Loucy (cell line): ENCODE measurements around the gene CPA1.

ENCODE experiments used
- H2AFZ ChIP-seq: fragments of 200-600 bp; sonication (generic); 2 replicates; pipeline ENCODE4 v1.6.0; 2016; ENCODE audit warnings: antibody characterized with exemption, mild to moderate bottlenecking, low read length, moderate library complexity
- H3F3A ChIP-seq: fragments of 200-600 bp; 2 replicates; pipeline ENCODE4 v1.6.0; 2016; ENCODE audit warnings: antibody characterized with exemption, low read depth, mild to moderate bottlenecking
- H3K27me3 ChIP-seq: fragments of 200-600 bp; sonication (generic); 2 replicates; pipeline ENCODE4 v1.6.1; 2014; ENCODE audit warnings: low read length, mild to moderate bottlenecking; ENCODE audit not compliant: insufficient read depth, poor library complexity, severe bottlenecking
- H3K36me3 ChIP-seq: fragments of 200-600 bp; sonication (generic); 2 replicates; pipeline ENCODE4 v1.6.1; 2016; ENCODE audit warnings: low read length; ENCODE audit not compliant: insufficient read depth
- H3K4me1 ChIP-seq: fragments of 200-600 bp; sonication (generic); 2 replicates; pipeline ENCODE4 v1.5.1; 2014; ENCODE audit warnings: low read length, mild to moderate bottlenecking; ENCODE audit not compliant: insufficient read depth, poor library complexity, severe bottlenecking
- H3K4me2 ChIP-seq: fragments of 200-600 bp; sonication (generic); 2 replicates; pipeline ENCODE4 v1.6.0; 2014; ENCODE audit warnings: antibody characterized with exemption, low read length, low read depth, mild to moderate bottlenecking; ENCODE audit not compliant: poor library complexity, severe bottlenecking
- H3K4me3 ChIP-seq: fragments of 200-600 bp; sonication (generic); 2 replicates; pipeline ENCODE4 v1.5.1; 2014; ENCODE audit warnings: low read length, mild to moderate bottlenecking, mixed read lengths; ENCODE audit not compliant: poor library complexity, severe bottlenecking
- H3K79me2 ChIP-seq: fragments of 200-600 bp; sonication (generic); 2 replicates; pipeline ENCODE4 v1.6.1; 2014; ENCODE audit warnings: low read length; ENCODE audit not compliant: insufficient read depth
- H3K9ac ChIP-seq: fragments of 200-600 bp; sonication (generic); 2 replicates; pipeline ENCODE4 v1.6.0; 2014; ENCODE audit warnings: mild to moderate bottlenecking, low read depth, low read length, moderate library complexity; ENCODE audit not compliant: poor library complexity, severe bottlenecking
- H3K9me2 ChIP-seq: fragments of 200-600 bp; sonication (generic); replicated peaks from 2 replicates; pipeline ENCODE4 v1.6.1; 2016; ENCODE audit warnings: low read depth, low read length, mixed read lengths
- H3K9me3 ChIP-seq: fragments of 200-600 bp; sonication (generic); 2 replicates; pipeline ENCODE4 v1.6.1; 2014; ENCODE audit warnings: mild to moderate bottlenecking, antibody characterized with exemption, low read length, low read depth; ENCODE audit not compliant: insufficient read depth
- H4K20me1 ChIP-seq: fragments of 200-600 bp; sonication (generic); 2 replicates; pipeline ENCODE4 v1.6.0; 2014; ENCODE audit warnings: antibody characterized with exemption, low read length, mild to moderate bottlenecking; ENCODE audit not compliant: insufficient read depth, poor library complexity, severe bottlenecking
- EZH2phosphoT487 ChIP-seq: fragments of 200-600 bp; IDR thresholded peaks from 2 replicates; pipeline ENCODE4 v1.6.1; 2018; ENCODE audit warnings: antibody characterized with exemption, mild to moderate bottlenecking, moderate library complexity, borderline replicate concordance
- TF ChIP-seq, protein P1 (sequence below): fragments of 200-600 bp; sonication (generic); conservative IDR thresholded peaks from 2 replicates; pipeline ENCODE4 v1.5.1; 2014; ENCODE audit warnings: mild to moderate bottlenecking, antibody characterized with exemption, low read length

CPA1 gene

DNA sequence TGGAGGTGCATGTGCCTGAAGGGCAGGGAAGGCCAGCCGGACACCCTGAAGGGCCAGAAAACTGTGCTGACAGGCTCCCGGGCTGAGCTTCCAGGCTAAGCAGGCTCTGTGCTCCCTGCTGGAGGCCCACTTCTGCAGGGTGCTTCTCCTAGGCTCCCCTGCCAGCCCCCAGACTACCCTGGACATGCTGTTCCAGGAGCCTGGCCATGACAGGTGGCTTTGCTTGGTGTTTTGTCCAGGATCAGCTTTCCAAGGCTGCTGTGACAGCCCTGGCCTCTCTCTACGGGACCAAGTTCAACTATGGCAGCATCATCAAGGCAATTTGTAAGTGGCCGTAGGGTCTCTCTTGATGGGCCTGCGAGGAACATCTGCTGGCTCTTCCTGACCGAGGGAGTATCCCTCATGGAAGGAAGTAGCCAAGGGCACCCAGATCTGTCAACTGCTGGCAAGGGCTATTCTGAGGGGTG lies 5.3 kb downstream of the CPA1 start:
- Histone ChIP-seq H3K79me2 (no peaks in the 10 kb centered on the region), H4K20me1 (no peaks in the 10 kb centered on the region), H3K27me3 (no peaks in the 10 kb centered on the region), H3K9me3 (no peaks in the 10 kb centered on the region), H2AFZ (no peak overlapping the region), H3K4me3 (no peak overlapping the region), H3K9me2 (no peaks in the 10 kb centered on the region), H3K9ac (no peak overlapping the region), H3K4me1 (no peaks in the 10 kb centered on the region), H3K36me3 (no peaks in the 10 kb centered on the region), H3K4me2 (no peak overlapping the region), H3F3A (no peaks in the 10 kb centered on the region)
- no peak for TF ChIP-seq EZH2phosphoT487
- TF ChIP-seq, protein P1, sequence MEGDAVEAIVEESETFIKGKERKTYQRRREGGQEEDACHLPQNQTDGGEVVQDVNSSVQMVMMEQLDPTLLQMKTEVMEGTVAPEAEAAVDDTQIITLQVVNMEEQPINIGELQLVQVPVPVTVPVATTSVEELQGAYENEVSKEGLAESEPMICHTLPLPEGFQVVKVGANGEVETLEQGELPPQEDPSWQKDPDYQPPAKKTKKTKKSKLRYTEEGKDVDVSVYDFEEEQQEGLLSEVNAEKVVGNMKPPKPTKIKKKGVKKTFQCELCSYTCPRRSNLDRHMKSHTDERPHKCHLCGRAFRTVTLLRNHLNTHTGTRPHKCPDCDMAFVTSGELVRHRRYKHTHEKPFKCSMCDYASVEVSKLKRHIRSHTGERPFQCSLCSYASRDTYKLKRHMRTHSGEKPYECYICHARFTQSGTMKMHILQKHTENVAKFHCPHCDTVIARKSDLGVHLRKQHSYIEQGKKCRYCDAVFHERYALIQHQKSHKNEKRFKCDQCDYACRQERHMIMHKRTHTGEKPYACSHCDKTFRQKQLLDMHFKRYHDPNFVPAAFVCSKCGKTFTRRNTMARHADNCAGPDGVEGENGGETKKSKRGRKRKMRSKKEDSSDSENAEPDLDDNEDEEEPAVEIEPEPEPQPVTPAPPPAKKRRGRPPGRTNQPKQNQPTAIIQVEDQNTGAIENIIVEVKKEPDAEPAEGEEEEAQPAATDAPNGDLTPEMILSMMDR = no peak

DNA sequence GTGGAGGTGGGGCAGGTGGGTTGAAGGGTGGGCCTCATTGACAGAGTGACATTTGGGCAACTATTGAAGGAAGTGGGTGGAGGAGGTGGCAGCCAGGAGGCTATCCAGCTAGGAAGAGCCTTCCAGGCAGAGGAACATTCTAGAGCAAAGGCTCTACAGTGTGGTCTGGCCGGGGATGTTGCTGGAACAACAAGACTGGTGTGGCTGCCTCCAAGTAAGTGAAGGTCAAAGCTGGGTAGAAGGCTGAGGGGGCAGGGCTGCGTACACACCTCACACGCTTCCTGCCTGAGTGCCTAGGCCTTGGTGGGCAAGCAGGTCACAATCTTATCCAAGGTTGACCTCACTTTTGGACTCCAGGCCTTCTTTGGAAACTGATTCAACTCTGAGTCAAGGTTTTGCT lies 6.6 kb downstream of the CPA1 start:
- no peaks in the 10 kb centered on the region for H3K79me2 ChIP-seq
- H4K20me1 ChIP-seq = no peaks in the 10 kb centered on the region
- no peak overlapping the region for H3K9ac ChIP-seq
- H3K9me2 ChIP-seq = no peaks in the 10 kb centered on the region
- no peaks in the 10 kb centered on the region for H3K4me1 ChIP-seq
- TF ChIP-seq EZH2phosphoT487 = no peak
- TF ChIP-seq, protein P1 = no peak
- no peak overlapping the region for H3K4me2 ChIP-seq
- H3K4me3 ChIP-seq = no peak overlapping the region
- no peaks in the 10 kb centered on the region for H3K9me3 ChIP-seq
- H3K36me3 ChIP-seq = no peaks in the 10 kb centered on the region
- no peaks in the 10 kb centered on the region for H3K27me3 ChIP-seq
- no peaks in the 10 kb centered on the region for H3F3A ChIP-seq
- H2AFZ ChIP-seq = no peak overlapping the region

DNA sequence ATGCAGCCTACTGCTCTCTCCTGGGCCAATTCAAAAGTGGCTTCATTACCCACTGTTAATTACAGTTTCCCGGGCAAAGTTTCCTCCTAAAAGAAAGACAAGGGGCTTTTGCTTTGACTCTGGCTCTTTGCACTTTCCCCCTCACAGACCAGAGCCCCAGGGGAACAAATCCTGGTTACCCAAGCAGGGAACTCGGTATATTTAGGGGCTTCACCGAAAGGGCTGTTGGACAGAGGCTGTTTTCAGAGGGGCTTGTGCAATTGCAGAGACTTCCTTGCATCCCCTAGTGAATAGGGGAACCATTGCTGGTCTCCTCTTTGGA lies 7.0 kb downstream of the CPA1 start:
- Histone ChIP-seq H3K9me2 (no peaks in the 10 kb centered on the region), H2AFZ (no peak overlapping the region), H3K4me1 (no peaks in the 10 kb centered on the region), H3K36me3 (no peaks in the 10 kb centered on the region), H3K9me3 (no peaks in the 10 kb centered on the region), H3K9ac (no peak overlapping the region), H3K79me2 (no peaks in the 10 kb centered on the region), H4K20me1 (no peaks in the 10 kb centered on the region), H3K4me3 (no peak overlapping the region), H3F3A (no peaks in the 10 kb centered on the region), H3K27me3 (no peaks in the 10 kb centered on the region), H3K4me2 (no peak overlapping the region)
- TF ChIP-seq EZH2phosphoT487 = no peak
- TF ChIP-seq, protein P1 = no peak
